ENCODE measurements around the gene ODAD3. TPM values are rescaled to one million over a fixed set of nuclear protein-coding genes. Genes with fewer than 3 reads are reported as not detected.
"Not testable (repeated sequence)": the region's sequence is repeated elsewhere in the genome, so short reads cannot be mapped to it uniquely, and the experiment has no call there.

ODAD3 gene
- total RNA-seq, 2 experiments from 2014 or later, result not detected

DNA sequence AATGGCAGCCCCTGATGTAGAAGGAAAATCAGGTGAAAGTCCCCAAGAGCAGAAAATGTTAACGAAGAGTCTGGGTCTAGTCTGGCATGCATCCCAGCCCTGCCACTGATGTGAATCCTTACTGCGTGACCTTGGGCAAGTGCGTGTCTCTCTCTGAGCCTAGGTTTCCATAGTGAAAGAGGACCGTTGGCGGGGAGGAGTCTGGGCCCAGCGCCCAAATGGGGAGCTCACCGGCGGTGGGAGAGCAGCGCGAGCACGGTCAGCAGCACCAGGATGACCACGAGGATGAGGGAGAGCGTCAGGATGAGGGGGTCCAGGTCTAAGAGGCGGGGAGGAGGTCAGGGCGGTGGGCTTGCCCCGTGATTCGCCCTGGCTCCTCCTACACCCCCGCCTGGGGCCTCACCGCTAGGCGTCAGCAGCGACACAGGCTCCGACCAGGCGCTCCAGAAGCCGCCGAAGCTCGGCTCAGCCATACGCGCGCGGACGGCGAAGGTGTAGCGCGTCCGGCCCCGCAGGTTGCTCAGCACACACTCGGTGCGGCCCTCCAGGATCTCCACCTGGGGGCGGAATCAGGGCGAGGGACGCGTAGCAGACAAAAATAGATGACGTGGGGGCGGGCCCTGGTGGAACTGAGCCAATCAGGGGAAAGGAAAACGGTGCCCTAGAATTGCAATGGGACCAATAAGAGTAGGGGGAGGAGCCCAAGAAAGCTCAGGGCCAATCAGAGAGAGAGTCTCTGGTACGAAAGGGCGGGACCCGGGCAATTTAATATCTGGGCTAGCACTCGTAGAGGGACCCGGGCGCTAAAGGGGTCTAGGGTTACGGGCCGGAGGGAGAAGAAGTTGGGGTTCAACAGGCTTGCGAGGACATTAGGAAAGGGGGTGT is 54.0 kb downstream of the ODAD3 start:
- H3K36me3 ChIP-seq (ENCODE audit: insufficient read depth, low read length), result peaks cover 14% of the 10 kb centered on the region
- H3K4me1 Mint-ChIP-seq (ENCODE audit: low read depth), result peaks cover 41% of the 10 kb centered on the region
- peaks cover 9% of the 10 kb centered on the region for H3K36me3 Mint-ChIP-seq (ENCODE audit: low read depth)
- peak overlapping the region; percentile 69 for H3K4me3 ChIP-seq (ENCODE audit: low read length)
- no peaks in the 10 kb centered on the region for H3K9me3 Mint-ChIP-seq
- peaks cover 70% of the 10 kb centered on the region for H3K4me1 ChIP-seq (ENCODE audit: insufficient read depth, low read length)
- intact Hi-C loops (cut with DNase I, micrococcal nuclease), result loop anchor here (1.0 to 5.0 kb wide), 8 partner anchors 34 to 206 kb away; partner anchors contain the start of genes ODAD3 (in 2 of the 2), PRKCSH (in 2 of the 2), CCDC159 (in 1 of the 2) and TMEM205 (in 1 of the 2)
- CTCF ChIA-PET, result interaction anchor here (0.6 to 4.7 kb wide), 27 partner anchors 10 to 178 kb away, joined by 3 to 38 read pairs (median 5); partner anchors contain the start of genes CCDC159, ECSIT, ELAVL3 and ELOF1
- peak; percentile 95 to 99 (median 97) for DNase-seq
- peak overlapping the region; percentile 88 to 92 for H3K27ac ChIP-seq (ENCODE audit: low read depth in 1 of 2, low read length in 2 of 2)
- TF ChIP-seq, protein P1, sequence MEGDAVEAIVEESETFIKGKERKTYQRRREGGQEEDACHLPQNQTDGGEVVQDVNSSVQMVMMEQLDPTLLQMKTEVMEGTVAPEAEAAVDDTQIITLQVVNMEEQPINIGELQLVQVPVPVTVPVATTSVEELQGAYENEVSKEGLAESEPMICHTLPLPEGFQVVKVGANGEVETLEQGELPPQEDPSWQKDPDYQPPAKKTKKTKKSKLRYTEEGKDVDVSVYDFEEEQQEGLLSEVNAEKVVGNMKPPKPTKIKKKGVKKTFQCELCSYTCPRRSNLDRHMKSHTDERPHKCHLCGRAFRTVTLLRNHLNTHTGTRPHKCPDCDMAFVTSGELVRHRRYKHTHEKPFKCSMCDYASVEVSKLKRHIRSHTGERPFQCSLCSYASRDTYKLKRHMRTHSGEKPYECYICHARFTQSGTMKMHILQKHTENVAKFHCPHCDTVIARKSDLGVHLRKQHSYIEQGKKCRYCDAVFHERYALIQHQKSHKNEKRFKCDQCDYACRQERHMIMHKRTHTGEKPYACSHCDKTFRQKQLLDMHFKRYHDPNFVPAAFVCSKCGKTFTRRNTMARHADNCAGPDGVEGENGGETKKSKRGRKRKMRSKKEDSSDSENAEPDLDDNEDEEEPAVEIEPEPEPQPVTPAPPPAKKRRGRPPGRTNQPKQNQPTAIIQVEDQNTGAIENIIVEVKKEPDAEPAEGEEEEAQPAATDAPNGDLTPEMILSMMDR (IDR thresholded peaks at IDR 0.05), result peak; percentile 78
- peaks cover 21% of the 10 kb centered on the region in 2 experiments for H3K27me3 ChIP-seq (ENCODE audit: control insufficient read depth in 1 of 2, insufficient read depth in 2 of 2, low read length in 2 of 2)
- H3K27ac Mint-ChIP-seq, result peak overlapping the region; percentile 92
- peaks cover 0 to 8% of the 10 kb centered on the region in 2 experiments for H3K9me3 ChIP-seq (ENCODE audit: control insufficient read depth in 1 of 2, insufficient read depth in 1 of 2, low read length in 2 of 2)
- peak overlapping the region; percentile 93 for H3K4me3 Mint-ChIP-seq
- POLR2A ChIA-PET, result interaction anchor here (0.6 to 2.1 kb wide), 17 partner anchors 10 to 1411 kb away, joined by 3 to 29 read pairs (median 4); partner anchors contain the start of genes CCDC159, DHPS, ECSIT and ELOF1
- peak; percentile 86 for ATAC-seq (ENCODE audit: poor library complexity)
- H3K27me3 Mint-ChIP-seq, result peaks cover 25% of the 10 kb centered on the region

- peak overlapping the region; percentile 69 for H3K4me3 ChIP-seq (ENCODE audit: low read length)
- Mint-ChIP-seq H3K27me3 (peaks cover 25% of the 10 kb centered on the region), H3K27ac (peak overlapping the region; percentile 92), H3K9me3 (no peaks in the 10 kb centered on the region), H3K4me3 (peak overlapping the region; percentile 93), H3K36me3 (ENCODE audit: low read depth) (peaks cover 9% of the 10 kb centered on the region), H3K4me1 (ENCODE audit: low read depth) (peaks cover 47% of the 10 kb centered on the region)
- POLR2A ChIA-PET, result interaction anchor here (2.1 kb wide), 1 partner anchor 11 kb away, joined by 7 read pairs; no protein-coding TSS in a partner anchor
- peaks cover 14% of the 10 kb centered on the region for H3K36me3 ChIP-seq (ENCODE audit: insufficient read depth, low read length)
- intact Hi-C loops (cut with DNase I, micrococcal nuclease), result loop anchor here (2.0 to 10.0 kb wide), 9 partner anchors 33 to 508 kb away; partner anchors contain the start of genes ZNF653 (in 2 of the 2), CARM1 (in 1 of the 2), CCDC159 (in 1 of the 2) and ODAD3 (in 1 of the 2)
- CTCF ChIA-PET, result interaction anchor here (1.0 to 4.7 kb wide), 8 partner anchors 11 to 103 kb away, joined by 3 to 38 read pairs (median 18); partner anchors contain the start of genes CCDC159, ELAVL3, ODAD3 and PRKCSH
- H3K4me1 ChIP-seq (ENCODE audit: insufficient read depth, low read length), result peaks cover 80% of the 10 kb centered on the region
- H3K27me3 ChIP-seq (ENCODE audit: control insufficient read depth in 1 of 2, insufficient read depth in 2 of 2, low read length in 2 of 2), result peaks cover 21% of the 10 kb centered on the region in 2 experiments
- TF ChIP-seq, protein P1 (IDR thresholded peaks at IDR 0.05), result no peak
- peaks cover 0 to 8% of the 10 kb centered on the region in 2 experiments for H3K9me3 ChIP-seq (ENCODE audit: control insufficient read depth in 1 of 2, insufficient read depth in 1 of 2, low read length in 2 of 2)
- peak overlapping the region; percentile 88 to 92 for H3K27ac ChIP-seq (ENCODE audit: low read depth in 1 of 2, low read length in 2 of 2)
- ATAC-seq (ENCODE audit: poor library complexity) (no peak), DNase-seq (no peak)
These were observed 55.0 kb downstream of the ODAD3 start for GRCh38 chr19:11379857-11380350.

DNA sequence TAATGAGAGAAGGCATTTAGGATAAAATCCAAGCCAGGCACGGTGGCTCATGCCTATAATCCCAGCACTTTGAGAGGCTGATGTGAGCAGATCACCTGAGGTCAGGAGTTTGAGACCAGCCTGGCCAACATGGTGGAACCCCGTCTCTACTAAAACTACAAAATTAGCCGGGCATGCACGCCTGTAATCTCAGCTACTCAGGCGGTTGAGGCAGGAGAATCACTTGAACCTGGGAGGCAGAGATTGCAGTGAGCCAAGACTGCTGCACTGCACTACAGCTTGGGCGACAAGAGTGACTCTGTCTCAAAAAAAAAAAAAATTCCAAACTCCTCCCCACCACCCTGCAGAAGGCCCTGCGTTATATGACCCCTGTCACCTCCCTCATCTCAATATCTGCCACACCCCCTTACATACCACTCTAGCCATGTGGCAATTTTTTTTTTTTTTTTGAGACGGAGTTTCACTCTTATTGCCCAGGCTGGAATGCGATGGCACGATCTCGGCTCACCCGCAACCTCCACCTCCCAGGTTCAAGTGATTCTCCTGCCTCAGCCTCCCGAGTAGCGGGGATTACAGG is 55.6 kb downstream of the ODAD3 start:
- DNase-seq; H3K9me3 ChIP-seq (ENCODE audit: control insufficient read depth in 1 of 2, insufficient read depth in 1 of 2, low read length in 2 of 2); H3K4me3 ChIP-seq (ENCODE audit: low read length); H3K4me3 Mint-ChIP-seq; H3K27ac ChIP-seq (ENCODE audit: low read depth in 1 of 2, low read length in 2 of 2); H3K36me3 Mint-ChIP-seq (ENCODE audit: low read depth); ATAC-seq (ENCODE audit: poor library complexity); H3K27ac Mint-ChIP-seq; H3K9me3 Mint-ChIP-seq: not testable (repeated sequence)
- Mint-ChIP-seq H3K27me3 (peaks cover 20% of the 10 kb centered on the region), H3K4me1 (ENCODE audit: low read depth) (peaks cover 47% of the 10 kb centered on the region)
- POLR2A ChIA-PET, result interaction anchor here (2.1 kb wide), 1 partner anchor 12 kb away, joined by 7 read pairs; no protein-coding TSS in a partner anchor
- peaks cover 14% of the 10 kb centered on the region for H3K36me3 ChIP-seq (ENCODE audit: insufficient read depth, low read length)
- intact Hi-C loops (cut with DNase I, micrococcal nuclease), result loop anchor here (5.0 to 10.0 kb wide), 3 partner anchors 125 to 507 kb away; partner anchors contain the start of genes CARM1 (in 1 of the 2), TIMM29 (in 1 of the 2), YIPF2 (in 1 of the 2) and ZNF653 (in 1 of the 2)
- CTCF ChIA-PET, result interaction anchor here (2.6 kb wide), 1 partner anchor 57 kb away, joined by 38 read pairs; the partner anchor contains the start of genes ODAD3 and PRKCSH
- H3K4me1 ChIP-seq (ENCODE audit: insufficient read depth, low read length), result peaks cover 80% of the 10 kb centered on the region
- peaks cover 20 to 21% of the 10 kb centered on the region in 2 experiments for H3K27me3 ChIP-seq (ENCODE audit: control insufficient read depth in 1 of 2, insufficient read depth in 2 of 2, low read length in 2 of 2)
